ENCODE data around the gene SLC26A2.

Gene SLC26A2

GRCh38 chr5:149924486-149924885 is 36.1 kb upstream of the SLC26A2 start:
- 87 to 96% methylated on average over 3 to 4 of the region's 5 CpGs for WGBS, 2 experiments (ENCODE audit: insufficient coverage in 2 of 2)
- Histone ChIP-seq H3K27ac (ENCODE audit: low read depth, low read length, severe bottlenecking) (no peak overlapping the region), H3K4me1 (ENCODE audit: control insufficient read depth, insufficient read depth, low read length, poor library complexity, severe bottlenecking) (no peaks in the 10 kb centered on the region), H3K9me3 (ENCODE audit: control insufficient read depth, low read length) (no peaks in the 10 kb centered on the region), H3K4me3 (ENCODE audit: extremely low read depth, insufficient read depth, low read length, poor library complexity, severe bottlenecking) (no peak overlapping the region), H3K36me3 (ENCODE audit: control insufficient read depth, insufficient read depth, low read length) (no peaks in the 10 kb centered on the region)

- Histone ChIP-seq H3K27ac (ENCODE audit: low read depth, low read length, severe bottlenecking) (no peak overlapping the region), H3K4me1 (ENCODE audit: control insufficient read depth, insufficient read depth, low read length, poor library complexity, severe bottlenecking) (no peaks in the 10 kb centered on the region), H3K4me3 (ENCODE audit: extremely low read depth, insufficient read depth, low read length, poor library complexity, severe bottlenecking) (no peak overlapping the region), H3K36me3 (ENCODE audit: control insufficient read depth, insufficient read depth, low read length) (no peaks in the 10 kb centered on the region), H3K9me3 (ENCODE audit: control insufficient read depth, low read length) (no peaks in the 10 kb centered on the region)
- 91 to 93% methylated on average over 5 to 6 of the region's 6 CpGs for WGBS, 2 experiments (ENCODE audit: insufficient coverage in 2 of 2)
These were observed 30.4 kb upstream of the SLC26A2 start for GRCh38 chr5:149930043-149930748.

GRCh38 chr5:149930749-149931574 is 29.6 kb upstream of the SLC26A2 start:
- no peaks in the 10 kb centered on the region for H3K4me1 ChIP-seq (ENCODE audit: control insufficient read depth, insufficient read depth, low read length, poor library complexity, severe bottlenecking)
- H3K27ac ChIP-seq (ENCODE audit: low read depth, low read length, severe bottlenecking) = no peak overlapping the region
- no peak overlapping the region for H3K4me3 ChIP-seq (ENCODE audit: extremely low read depth, insufficient read depth, low read length, poor library complexity, severe bottlenecking)
- no peaks in the 10 kb centered on the region for H3K9me3 ChIP-seq (ENCODE audit: control insufficient read depth, low read length)
- 94% methylated on average over 2 of the region's 7 CpGs; no CpG with 5 or more reads in 1 of the 2 experiments for WGBS, 2 experiments (ENCODE audit: insufficient coverage in 2 of 2)
- H3K36me3 ChIP-seq (ENCODE audit: control insufficient read depth, insufficient read depth, low read length) = no peaks in the 10 kb centered on the region

- H3K9me3 ChIP-seq (ENCODE audit: control insufficient read depth, low read length) = no peaks in the 10 kb centered on the region
- H3K4me1 ChIP-seq (ENCODE audit: control insufficient read depth, insufficient read depth, low read length, poor library complexity, severe bottlenecking) = no peaks in the 10 kb centered on the region
- H3K27ac ChIP-seq (ENCODE audit: low read depth, low read length, severe bottlenecking) = no peak overlapping the region
- H3K4me3 ChIP-seq (ENCODE audit: extremely low read depth, insufficient read depth, low read length, poor library complexity, severe bottlenecking) = no peak overlapping the region
- WGBS, 2 experiments (ENCODE audit: insufficient coverage in 2 of 2) = 93 to 94% methylated on average over 11 to 12 of the region's 14 CpGs
- no peaks in the 10 kb centered on the region for H3K36me3 ChIP-seq (ENCODE audit: control insufficient read depth, insufficient read depth, low read length)
These were observed 28.5 kb upstream of the SLC26A2 start for GRCh38 chr5:149931992-149932436.

GRCh38 chr5:149932445-149933350 is 27.9 kb upstream of the SLC26A2 start:
- Histone ChIP-seq H3K27ac (ENCODE audit: low read depth, low read length, severe bottlenecking) (no peak overlapping the region), H3K9me3 (ENCODE audit: control insufficient read depth, low read length) (no peaks in the 10 kb centered on the region), H3K4me3 (ENCODE audit: extremely low read depth, insufficient read depth, low read length, poor library complexity, severe bottlenecking) (no peak overlapping the region), H3K4me1 (ENCODE audit: control insufficient read depth, insufficient read depth, low read length, poor library complexity, severe bottlenecking) (no peaks in the 10 kb centered on the region), H3K36me3 (ENCODE audit: control insufficient read depth, insufficient read depth, low read length) (no peaks in the 10 kb centered on the region)
- WGBS, 2 experiments (ENCODE audit: insufficient coverage in 2 of 2) = 79 to 81% methylated on average over 21 of the region's 25 CpGs

- Histone ChIP-seq H3K27ac (ENCODE audit: low read depth, low read length, severe bottlenecking) (no peak overlapping the region), H3K4me1 (ENCODE audit: control insufficient read depth, insufficient read depth, low read length, poor library complexity, severe bottlenecking) (peaks cover 24% of the 10 kb centered on the region), H3K4me3 (ENCODE audit: extremely low read depth, insufficient read depth, low read length, poor library complexity, severe bottlenecking) (no peak overlapping the region), H3K36me3 (ENCODE audit: control insufficient read depth, insufficient read depth, low read length) (no peaks in the 10 kb centered on the region), H3K9me3 (ENCODE audit: control insufficient read depth, low read length) (no peaks in the 10 kb centered on the region)
- WGBS, 2 experiments (ENCODE audit: insufficient coverage in 2 of 2) = 94 to 97% methylated on average over 5 to 6 of the region's 8 CpGs
These were observed 25.1 kb upstream of the SLC26A2 start for GRCh38 chr5:149935431-149935901.

- Histone ChIP-seq H3K4me1 (ENCODE audit: control insufficient read depth, insufficient read depth, low read length, poor library complexity, severe bottlenecking) (peaks cover 27% of the 10 kb centered on the region), H3K36me3 (ENCODE audit: control insufficient read depth, insufficient read depth, low read length) (no peaks in the 10 kb centered on the region), H3K9me3 (ENCODE audit: control insufficient read depth, low read length) (no peaks in the 10 kb centered on the region), H3K4me3 (ENCODE audit: extremely low read depth, insufficient read depth, low read length, poor library complexity, severe bottlenecking) (no peak overlapping the region), H3K27ac (ENCODE audit: low read depth, low read length, severe bottlenecking) (no peak overlapping the region)
- WGBS, 2 experiments (ENCODE audit: insufficient coverage in 2 of 2) = 100% methylated on average over 1 of the region's 1 CpG
These were observed 24.4 kb upstream of the SLC26A2 start for GRCh38 chr5:149936044-149936699.

GRCh38 chr5:149936700-149937091 is 23.9 kb upstream of the SLC26A2 start:
- 93 to 100% methylated on average over 2 to 3 of the region's 3 CpGs for WGBS, 2 experiments (ENCODE audit: insufficient coverage in 2 of 2)
- no peak overlapping the region for H3K27ac ChIP-seq (ENCODE audit: low read depth, low read length, severe bottlenecking)

GRCh38 chr5:149937610-149938009 is 22.9 kb upstream of the SLC26A2 start:
- peaks cover 34% of the 10 kb centered on the region for H3K4me1 ChIP-seq (ENCODE audit: control insufficient read depth, insufficient read depth, low read length, poor library complexity, severe bottlenecking)
- no peaks in the 10 kb centered on the region for H3K9me3 ChIP-seq (ENCODE audit: control insufficient read depth, low read length)
- WGBS, 2 experiments (ENCODE audit: insufficient coverage in 2 of 2) = 100% methylated on average over 1 of the region's 1 CpG
- H3K36me3 ChIP-seq (ENCODE audit: control insufficient read depth, insufficient read depth, low read length) = no peaks in the 10 kb centered on the region
- H3K4me3 ChIP-seq (ENCODE audit: extremely low read depth, insufficient read depth, low read length, poor library complexity, severe bottlenecking) = no peak overlapping the region
- H3K27ac ChIP-seq (ENCODE audit: low read depth, low read length, severe bottlenecking) = no peak overlapping the region

More at GRCh38 chr5:149936700-149937091, 23.9 kb upstream of the SLC26A2 start:
- Histone ChIP-seq H3K36me3 (ENCODE audit: control insufficient read depth, insufficient read depth, low read length) (no peaks in the 10 kb centered on the region), H3K4me1 (ENCODE audit: control insufficient read depth, insufficient read depth, low read length, poor library complexity, severe bottlenecking) (peaks cover 30% of the 10 kb centered on the region), H3K4me3 (ENCODE audit: extremely low read depth, insufficient read depth, low read length, poor library complexity, severe bottlenecking) (no peak overlapping the region), H3K9me3 (ENCODE audit: control insufficient read depth, low read length) (no peaks in the 10 kb centered on the region)

- Histone ChIP-seq H3K4me1 (ENCODE audit: control insufficient read depth, insufficient read depth, low read length, poor library complexity, severe bottlenecking) (peaks cover 34% of the 10 kb centered on the region), H3K36me3 (ENCODE audit: control insufficient read depth, insufficient read depth, low read length) (no peaks in the 10 kb centered on the region), H3K27ac (ENCODE audit: low read depth, low read length, severe bottlenecking) (no peak overlapping the region), H3K9me3 (ENCODE audit: control insufficient read depth, low read length) (no peaks in the 10 kb centered on the region), H3K4me3 (ENCODE audit: extremely low read depth, insufficient read depth, low read length, poor library complexity, severe bottlenecking) (no peak overlapping the region)
- WGBS, 2 experiments (ENCODE audit: insufficient coverage in 2 of 2) = 83 to 100% methylated on average over 1 of the region's 2 CpGs
These were observed 22.3 kb upstream of the SLC26A2 start for GRCh38 chr5:149938279-149938678.

Data from mesodermal cell (in vitro differentiated cells).